ENCODE measurements around the gene SDC4. TPM values are rescaled to one million over a fixed set of nuclear protein-coding genes. Genes with fewer than 3 reads are reported as not detected.

Gene SDC4, protein sequence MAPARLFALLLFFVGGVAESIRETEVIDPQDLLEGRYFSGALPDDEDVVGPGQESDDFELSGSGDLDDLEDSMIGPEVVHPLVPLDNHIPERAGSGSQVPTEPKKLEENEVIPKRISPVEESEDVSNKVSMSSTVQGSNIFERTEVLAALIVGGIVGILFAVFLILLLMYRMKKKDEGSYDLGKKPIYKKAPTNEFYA
- 48.8 TPM for total RNA-seq

DNA sequence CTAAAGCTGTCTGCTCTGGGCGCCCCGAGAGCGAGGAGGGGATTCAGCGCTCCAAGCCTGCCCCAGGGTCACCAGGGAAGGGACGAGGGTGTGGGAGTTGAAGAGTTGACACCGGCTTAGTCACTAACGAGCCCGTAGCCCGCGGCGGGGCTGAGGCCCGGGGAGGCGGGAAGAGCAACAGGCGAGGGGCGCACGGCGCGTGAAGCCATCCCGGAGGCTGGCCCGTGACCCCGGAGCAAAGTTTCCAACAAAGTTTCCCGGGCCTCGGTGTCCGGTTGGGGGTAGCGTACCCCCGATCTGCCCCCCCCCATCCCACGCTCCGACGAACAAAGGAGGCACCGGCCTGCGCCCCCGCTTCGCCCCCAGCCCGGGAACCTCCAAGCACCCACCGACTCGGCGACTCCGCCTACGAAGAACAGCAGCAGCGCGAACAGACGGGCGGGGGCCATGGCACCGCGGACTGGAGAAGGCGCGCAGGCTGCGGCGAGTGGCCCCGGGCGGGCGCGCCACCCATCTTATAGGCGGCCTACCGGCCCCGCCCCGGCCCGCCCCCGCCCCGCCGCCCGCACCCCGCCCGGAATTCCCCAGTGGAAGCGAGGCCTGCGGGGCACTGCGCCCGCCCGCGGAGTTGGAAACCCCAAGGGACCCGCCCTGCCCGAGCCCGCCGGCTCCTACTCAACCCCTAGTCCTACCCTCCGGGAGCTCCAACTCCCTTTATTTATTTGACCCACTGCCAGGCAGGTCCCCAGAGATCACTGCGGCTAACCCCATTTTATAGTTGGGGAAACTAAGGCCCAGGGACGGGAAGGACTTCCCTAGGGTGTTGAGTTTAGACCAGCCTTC is at the start of gene SDC4:
Gene SDC4, minus strand, starts transcription at position 489 of the 843 bp plus-strand sequence. Its CDS starts 40 bp downstream, at position 449.
- DNase-seq = no peak

DNA sequence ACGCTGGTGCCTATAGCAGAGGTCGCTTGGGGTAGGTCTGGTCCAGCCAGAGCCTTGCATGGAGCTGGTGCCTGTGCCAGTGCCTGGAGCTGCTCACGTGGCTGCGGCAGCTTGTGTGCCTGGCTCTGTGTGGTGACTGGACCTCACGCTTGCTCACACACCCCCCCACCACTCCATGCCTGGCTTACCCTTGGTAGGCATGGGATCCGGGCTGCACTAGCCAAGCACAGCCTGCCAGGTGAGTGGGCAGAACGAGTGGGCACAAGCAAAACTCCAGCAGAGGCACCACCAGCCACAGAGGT is 46.8 kb upstream of the SDC4 start:
- no peak for DNase-seq

DNA sequence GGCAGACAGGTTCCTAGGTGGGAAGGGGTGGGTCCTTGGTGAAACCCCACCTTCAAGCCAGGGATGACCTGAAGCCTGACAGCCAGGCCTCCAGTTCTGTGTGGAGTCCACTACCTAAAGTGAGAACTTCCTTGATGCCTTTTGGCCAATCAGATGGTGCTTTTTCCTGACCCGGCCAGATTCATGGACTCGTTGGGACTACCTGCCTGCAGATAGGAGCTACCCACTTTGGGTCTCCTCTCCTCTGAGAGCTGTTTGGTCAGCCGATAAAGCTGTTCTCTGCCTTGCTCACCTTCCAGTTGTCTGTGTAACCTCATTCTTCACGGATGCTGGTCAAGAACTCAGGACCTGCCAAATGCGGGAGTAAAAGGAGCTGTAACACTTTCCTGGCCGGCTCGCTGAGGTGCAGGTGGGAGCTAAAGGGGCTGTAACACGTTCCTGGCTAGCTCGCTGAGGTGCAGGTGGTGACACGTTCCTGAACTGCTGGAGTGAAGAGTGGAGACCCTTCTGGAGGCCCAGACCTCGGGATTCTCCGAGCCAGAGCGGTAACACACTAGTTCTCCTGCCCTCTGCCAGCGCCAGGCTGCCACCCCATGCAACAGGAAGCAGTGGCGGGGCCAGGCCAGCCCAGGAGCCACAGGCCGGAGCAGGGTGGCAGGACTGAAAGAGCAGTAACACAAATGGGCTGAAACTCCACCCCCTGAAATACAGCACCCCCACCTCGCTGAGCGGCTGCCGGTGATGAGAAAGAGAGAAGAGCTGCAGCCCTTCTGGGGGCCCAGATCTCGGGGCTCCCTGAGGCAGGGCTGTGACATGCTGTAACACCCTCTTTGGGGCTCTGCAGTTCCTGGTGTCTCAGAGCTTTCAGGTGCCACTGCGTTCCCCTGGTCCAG is 46.2 kb upstream of the SDC4 start:
- DNase-seq = no peak

DNA sequence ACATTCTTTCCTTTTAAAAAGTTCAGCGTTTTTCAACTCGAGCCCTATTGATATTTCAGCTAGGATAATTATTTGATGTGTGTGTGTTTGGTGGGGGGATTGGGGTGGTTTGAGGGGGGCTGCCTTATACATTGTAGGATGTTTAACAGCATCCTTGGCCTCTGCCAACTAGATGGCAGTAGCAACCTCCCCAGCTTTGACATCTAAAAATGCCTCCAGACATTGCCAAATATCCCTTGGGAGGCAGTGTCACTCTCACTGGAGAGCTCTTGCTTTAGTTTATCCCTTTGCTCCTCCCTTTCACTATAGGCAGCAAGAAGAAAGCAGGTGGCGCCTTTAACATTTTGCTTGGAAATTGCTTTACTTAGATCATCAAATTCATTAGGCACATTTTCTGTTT is 44.5 kb upstream of the SDC4 start:
- DNase-seq = no peak

DNA sequence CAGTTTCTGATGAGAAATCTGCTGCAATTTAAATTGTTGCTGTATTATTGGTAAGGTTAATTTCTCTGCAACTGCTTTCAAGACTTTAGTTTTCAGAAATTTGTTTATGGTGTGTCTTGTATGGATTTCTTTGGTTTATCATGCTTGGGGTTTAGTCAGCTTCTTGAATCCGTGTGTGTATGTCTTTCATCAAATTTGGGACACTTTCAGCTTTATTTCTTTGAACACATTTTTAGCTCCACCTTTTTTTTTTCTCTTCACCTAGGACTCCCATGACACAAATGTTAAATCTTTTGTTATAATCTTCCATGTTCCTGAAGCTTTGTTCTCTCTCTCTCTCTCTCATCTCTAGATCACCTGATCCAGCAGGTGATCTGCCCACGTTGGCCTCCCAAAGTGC is 43.3 kb upstream of the SDC4 start:
- no peak for DNase-seq

DNA sequence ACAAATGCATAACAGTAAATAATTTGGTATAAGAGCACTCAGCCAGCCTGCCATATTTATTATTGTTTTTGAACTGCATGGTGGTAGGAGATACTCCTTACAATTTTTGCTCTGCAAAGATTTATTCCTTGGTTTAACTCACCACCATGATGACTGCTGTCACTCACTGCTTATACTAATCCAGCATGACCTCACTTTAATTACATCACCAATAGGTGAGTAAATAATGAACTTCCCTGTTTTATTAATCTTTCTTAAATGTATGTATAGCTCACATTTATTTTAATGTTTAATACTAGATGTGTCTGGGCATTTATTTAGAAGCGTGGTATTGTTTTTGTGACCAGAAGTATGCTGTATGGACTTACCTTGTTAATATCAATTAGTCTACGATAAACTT is 42.7 kb upstream of the SDC4 start:
- no peak for DNase-seq

DNA sequence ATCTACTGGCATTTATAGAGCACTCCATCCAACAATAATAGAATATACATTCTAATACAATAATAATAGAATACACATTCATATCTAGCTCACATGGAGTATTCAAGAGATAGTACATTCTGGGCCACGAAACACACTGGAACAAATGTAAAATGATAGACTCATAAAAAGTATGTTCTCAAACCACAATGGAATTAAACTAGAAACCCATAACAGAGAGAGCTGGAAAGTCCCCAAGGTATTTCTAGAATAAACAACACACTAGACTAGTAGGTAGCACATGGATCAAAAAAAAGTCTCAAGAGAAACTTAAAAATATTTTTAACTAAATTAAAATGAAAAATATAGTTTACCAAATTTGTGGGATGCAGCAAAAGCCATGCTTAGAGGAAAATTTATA is 39.0 kb upstream of the SDC4 start:
- no peak for DNase-seq

DNA sequence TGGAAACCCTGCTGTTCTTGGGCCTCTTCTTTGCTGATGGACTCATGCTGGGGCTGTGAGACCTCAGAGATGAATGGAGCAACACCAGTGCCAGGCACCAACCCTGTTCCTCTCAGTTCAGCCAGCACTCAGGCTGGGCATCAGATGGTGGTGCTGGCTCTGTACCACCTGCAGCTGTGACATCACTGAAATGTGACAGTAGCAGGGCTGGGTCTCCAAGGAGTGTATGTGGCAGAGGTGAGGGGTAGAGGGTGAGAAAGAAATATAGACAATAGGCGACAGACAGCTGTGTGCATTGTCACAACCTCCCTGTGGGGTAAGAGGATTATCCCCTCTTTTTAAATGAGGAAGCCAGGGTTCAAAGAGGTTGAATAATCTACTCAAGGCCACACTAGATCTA is 30.0 kb upstream of the SDC4 start, which contains the start of gene TP53TG5:
Gene TP53TG5, minus strand, starts transcription at position 135 of the 400 bp plus-strand sequence. Its CDS starts 89 bp downstream, at position 46.
- no peak for DNase-seq

DNA sequence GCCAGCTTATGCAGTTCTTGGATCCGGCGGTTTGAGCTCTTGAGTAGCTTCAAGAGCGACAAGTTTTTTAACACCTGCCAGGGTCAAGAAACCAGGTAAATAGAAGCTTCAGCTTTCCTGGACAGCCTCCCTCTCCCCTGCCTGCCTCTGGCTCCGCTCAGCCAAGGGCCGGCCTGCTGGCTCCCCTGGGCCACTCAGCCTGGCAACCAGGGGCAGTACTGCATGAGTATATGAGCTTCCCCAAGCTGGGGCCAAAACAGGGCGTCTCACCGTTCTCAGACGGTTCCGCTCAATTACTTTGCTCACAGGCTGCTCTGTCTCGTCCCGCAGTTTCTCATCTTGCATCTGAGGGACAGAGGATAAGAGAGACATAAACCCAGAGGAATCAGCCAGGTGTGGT is 29.0 kb upstream of the SDC4 start:
- no peak for DNase-seq

DNA sequence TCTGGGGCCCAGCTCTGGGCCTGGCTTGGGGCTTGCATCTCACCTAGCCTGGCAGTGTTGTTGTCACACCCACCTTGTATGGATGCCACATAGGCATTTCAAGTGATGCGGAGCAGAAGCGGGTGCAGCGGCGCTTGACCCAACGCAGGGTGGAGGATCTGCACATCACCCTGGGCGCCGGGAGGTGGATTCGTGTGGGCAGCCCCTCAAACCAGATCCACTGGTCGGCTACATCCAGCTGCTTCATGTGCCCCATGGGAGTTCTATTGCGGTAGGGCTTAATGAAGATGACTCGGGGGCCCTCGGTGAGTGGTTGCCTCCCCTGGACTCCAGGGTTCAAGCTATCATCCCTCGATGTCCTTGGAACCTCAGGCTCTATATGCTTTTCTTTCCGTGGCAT is 26.7 kb upstream of the SDC4 start:
- DNase-seq = no peak

DNA sequence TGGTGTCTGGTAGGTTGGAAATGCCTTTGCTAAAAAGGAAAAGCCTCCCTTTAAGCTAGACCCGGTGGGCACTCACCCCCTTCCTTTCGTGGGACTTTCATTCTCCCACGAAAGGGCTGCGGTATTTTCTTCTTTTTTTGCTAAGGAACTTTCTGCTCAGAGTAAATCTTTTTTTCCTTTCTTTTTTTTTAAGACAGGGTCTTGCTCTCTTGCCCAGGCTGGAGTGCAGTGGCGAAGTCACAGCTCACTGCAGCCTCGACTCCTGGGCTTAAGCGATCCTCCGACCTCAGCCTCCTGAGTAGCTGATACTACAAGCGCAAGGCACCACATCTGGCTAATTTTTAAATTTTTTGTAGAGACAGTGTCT is 25.9 kb upstream of the SDC4 start:
- no peak for DNase-seq

DNA sequence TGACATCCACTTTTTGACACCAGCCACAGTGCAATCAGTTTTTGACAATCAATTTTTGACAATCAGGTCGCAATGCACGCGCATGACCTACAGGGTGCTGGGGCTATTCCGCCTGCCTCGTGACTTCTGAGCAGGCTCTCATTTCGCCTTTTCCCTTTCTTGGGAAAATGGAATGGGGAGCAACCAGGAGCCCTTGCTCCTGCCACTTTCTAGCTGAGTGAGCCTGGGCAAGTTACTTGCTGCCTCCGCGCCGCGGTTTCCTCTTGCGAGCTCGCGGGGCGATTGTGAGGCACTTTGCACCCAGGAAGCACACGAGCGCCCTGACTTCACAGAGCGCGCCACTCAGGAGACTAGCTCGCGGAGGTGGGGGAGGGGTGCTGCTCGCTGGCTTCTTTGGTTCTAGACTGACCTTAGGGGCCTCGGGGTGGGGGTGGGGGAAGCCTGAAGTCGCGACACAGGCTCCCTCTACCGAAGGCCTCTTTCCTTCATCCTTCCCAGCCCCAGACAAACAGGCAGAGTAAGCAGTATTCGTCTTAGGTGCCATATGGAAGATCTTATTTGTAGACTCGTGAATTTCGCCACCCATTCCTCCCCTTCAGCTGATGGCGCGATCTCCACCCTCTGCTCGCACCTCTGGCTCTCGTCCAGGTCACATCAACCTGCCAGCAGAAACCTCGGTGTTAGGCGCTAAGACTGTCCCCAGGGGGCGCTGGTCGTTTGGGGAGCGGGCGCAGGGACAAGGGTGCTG is 25.3 kb upstream of the SDC4 start:
- DNase-seq = peak; percentile 42

DNA sequence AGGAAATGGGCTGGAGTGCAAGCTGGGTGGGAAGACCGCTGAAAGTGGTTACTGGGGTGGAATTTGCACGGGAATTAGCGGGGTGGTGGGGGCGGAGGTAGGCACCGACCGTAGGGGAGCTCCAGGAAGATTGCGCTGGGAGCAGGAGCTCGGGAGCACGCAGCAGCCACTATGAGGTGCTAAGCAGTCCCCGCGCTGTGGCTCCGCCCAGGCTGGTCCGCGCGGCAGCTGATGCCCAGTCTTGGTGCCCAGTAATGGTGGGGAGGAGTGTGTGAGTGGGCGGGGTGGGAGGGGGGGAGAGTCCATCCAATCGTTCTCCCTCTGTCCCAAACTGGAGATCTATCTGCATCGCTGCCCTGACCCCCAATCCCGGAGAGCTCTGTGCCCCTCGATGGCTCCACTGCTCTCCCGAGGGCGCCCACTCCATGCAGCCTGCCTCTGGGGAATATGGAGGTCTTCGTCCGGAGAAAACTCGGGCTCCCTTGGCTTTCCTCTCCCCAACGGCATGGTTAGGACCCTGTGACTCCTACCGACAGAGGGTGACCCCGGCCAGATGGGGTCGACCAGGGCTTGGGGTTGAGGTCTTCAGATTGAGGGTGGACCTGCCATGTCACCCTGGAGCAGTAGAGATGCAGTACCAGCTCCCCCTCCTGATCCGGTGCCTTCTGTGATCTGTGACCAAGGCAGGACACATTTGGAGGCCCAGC is 24.6 kb upstream of the SDC4 start:
- DNase-seq = no peak

DNA sequence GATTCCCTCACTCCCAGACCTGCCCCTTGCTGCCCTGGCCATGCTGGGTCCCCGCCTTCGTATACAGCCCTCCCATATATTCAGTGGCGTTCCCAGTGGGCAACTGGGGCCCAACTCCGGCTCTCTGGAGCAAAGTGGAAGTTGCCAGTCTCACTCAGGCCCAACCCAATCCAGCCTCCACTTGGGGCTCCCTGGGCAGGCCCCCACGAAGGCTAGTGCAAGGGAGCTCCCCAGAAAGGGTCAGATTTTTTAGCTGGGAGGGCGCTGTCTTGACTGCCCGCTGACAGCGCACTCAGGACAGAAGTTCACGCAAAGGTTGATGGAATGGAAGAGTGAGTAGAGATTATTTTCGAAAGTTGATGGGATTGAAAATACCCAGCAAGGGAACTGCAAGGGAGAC is 24.0 kb upstream of the SDC4 start:
- DNase-seq = no peak

DNA sequence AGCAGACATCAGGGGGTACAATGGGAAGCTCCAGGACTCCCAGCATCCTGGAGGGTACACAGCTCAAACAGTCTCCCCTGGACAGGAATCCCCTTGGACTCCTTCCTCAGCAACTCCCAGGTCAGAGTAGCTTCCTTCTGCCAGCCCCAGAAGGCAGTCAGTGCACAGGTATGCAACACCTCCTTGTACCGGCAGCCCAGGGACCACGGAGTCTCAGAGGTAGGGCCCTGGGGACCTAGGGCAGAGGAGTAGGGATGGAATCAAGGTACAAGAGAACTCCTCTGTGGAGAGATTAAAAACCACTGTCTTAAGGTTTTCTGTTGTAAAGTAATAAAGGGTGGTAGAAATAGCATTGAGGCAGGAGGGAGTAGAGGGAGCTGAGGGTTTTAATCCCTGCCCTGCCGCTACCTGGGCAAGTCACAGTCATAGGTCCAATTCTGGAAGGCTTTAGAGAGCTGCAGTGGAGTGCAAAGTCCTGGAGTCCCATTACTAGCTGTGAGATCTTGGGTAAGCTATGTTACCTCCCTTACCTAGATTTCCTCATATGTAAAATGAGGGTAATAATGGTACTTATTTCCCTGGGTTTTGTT is 22.4 kb upstream of the SDC4 start:
- no peak for DNase-seq

DNA sequence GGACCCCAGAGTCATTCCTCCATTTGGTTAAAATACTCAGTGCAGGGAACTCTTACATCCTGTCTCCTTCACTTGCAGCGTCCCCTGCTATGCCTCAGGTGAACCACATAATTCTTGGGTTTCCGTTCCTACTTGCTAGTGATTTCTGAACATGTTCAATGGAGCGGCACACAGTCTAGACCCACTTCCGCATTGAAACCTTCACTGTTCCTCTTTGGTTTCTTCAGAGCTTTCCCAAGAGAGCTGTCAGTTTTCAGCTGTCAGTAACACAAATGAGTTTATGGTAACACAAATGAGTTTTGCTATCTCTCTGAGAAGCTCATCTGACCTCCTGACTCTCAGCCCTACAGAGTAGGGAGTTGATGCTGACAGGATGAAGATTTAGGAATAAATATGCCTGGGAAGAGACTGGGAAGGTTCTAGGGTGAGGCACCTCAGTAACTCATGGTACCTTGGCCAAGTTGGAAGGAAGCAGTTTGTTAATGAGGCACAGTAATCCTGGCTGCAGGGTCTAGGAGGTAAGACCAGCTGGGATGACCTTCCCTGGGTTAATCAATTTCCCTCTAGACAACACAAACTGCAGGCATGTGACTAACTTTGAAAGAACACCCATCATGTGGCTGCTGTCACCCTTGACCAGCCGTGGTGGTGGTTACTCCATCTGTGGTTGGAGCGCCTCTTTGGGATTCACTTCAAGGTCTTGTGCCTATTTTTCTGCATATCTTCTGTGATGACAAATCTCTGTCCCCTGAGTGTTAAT is 20.2 kb upstream of the SDC4 start:
- DNase-seq = no peak

DNA sequence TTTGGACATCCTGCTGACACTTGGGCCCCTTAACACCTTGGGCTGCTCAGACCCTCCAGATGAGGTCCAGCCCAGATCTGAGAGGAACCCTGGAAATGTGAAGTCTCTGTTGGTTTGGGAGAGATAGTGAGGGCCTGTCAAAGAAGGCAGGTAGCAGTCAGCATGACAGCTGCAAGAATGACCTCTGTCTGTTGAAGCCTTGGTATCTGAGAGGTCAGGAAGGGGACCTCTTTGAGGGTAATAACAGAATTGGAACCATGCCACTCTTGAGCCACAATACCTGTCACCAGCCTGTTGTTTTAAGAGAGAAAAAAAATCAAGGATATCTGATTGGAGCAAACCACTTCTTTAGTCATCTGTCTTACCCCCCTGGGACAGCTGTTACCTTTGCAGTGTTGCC is 18.9 kb upstream of the SDC4 start:
- no peak for DNase-seq

DNA sequence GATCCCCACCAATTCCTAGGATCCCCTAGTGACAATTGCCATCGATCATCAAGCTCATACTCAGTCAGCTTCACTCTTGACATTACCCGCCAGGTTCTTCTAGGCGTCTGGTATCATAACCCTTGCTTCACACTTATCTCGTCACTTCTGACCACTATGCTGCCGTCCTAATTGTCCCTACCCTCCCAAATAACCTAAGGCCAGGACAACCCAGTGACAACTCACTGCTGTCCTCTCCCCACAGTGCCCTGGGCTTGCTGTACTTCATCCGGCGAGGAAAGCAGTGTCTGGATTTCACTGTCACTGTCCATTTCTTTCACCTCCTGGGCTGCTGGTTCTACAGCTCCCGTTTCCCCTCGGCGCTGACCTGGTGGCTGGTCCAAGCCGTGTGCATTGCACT is 18.4 kb upstream of the SDC4 start:
- DNase-seq = no peak

DNA sequence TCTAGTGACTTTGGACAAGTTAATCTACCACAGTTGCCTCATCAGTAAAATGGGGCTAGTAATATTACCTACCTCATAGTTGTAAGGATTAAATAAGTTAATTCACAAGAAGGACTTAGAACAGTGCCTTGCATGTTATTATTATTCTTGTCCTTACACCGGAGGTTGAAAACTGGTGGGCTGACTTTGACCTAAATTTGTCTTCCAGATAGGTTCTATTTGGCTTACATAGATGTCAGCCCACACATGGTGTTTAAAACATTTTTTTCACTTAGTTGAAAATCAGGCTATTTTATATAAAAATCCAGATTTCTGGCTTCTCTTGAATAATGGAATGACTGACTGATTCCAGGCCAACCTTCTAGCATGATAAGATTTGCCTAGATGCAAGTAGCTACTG is 18.0 kb upstream of the SDC4 start:
- no peak for DNase-seq

DNA sequence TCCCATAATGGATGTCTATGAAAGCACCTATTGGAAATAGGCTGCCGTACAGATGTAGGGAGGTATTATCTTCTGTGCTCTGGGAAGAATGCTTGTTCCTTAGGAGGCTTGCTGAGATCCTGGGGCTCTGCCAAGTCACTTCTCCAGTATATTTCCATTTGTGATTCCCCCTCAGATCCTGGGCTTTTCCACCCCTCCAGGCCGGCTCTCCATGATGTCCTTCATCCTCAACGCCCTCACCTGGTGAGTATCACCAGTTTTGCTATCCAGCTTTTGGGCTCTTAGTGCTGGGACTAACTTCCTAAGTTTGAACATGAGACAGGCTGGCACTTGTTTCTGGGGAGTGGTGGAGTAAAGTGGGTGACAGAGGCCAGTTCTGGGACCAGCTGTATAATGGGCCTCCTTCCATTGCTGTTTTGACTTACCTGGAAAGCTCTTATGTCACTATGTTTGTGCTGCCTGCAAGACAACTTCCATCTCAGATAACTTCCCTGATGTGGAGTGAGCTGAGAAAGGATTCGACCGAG is 17.3 kb upstream of the SDC4 start:
- no peak for DNase-seq
